HG02798 (cell line): Measurements from ENCODE around the gene ARSK.
"Not testable (repeated sequence)": the region's sequence is repeated elsewhere in the genome, so short reads cannot be mapped to it uniquely, and the experiment has no call there.

Experiments used
- ATAC-seq: cut with Tn5 transposase; IDR thresholded peaks from one replicate; pipeline ENCODE4 v1.9.1; 2021; ENCODE audit warnings: mild to moderate bottlenecking; ENCODE audit not compliant: unreplicated experiment, poor library complexity

The ARSK gene

DNA sequence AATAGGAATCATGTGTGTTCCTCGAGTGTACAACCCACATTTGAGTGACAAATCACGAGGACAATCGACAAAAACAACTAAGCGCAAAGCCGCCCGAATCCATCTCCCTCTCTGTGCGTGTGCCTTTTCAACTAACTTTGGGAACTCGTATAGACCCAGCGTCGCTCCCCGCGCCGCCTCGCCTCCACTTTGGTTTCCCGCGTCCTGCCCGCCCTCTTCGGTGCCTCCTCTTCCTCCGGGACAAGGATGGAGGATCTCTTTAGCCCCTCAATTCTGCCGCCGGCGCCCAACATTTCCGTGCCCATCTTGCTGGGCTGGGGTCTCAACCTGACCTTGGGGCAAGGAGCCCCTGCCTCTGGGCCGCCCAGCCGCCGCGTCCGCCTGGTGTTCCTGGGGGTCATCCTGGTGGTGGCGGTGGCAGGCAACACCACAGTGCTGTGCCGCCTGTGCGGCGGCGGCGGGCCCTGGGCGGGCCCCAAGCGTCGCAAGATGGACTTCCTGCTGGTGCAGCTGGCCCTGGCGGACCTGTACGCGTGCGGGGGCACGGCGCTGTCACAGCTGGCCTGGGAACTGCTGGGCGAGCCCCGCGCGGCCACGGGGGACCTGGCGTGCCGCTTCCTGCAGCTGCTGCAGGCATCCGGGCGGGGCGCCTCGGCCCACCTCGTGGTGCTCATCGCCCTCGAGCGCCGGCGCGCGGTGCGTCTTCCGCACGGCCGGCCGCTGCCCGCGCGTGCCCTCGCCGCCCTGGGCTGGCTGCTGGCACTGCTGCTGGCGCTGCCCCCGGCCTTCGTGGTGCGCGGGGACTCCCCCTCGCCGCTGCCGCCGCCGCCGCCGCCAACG is 65.3 kb downstream of the ARSK start, which contains the start of gene GPR150:
GPR150 (plus strand) TSS at position 58 of the 840 bp plus-strand sequence; CDS start at position 247, 189 bp downstream.
- ATAC-seq: peak; percentile 71

DNA sequence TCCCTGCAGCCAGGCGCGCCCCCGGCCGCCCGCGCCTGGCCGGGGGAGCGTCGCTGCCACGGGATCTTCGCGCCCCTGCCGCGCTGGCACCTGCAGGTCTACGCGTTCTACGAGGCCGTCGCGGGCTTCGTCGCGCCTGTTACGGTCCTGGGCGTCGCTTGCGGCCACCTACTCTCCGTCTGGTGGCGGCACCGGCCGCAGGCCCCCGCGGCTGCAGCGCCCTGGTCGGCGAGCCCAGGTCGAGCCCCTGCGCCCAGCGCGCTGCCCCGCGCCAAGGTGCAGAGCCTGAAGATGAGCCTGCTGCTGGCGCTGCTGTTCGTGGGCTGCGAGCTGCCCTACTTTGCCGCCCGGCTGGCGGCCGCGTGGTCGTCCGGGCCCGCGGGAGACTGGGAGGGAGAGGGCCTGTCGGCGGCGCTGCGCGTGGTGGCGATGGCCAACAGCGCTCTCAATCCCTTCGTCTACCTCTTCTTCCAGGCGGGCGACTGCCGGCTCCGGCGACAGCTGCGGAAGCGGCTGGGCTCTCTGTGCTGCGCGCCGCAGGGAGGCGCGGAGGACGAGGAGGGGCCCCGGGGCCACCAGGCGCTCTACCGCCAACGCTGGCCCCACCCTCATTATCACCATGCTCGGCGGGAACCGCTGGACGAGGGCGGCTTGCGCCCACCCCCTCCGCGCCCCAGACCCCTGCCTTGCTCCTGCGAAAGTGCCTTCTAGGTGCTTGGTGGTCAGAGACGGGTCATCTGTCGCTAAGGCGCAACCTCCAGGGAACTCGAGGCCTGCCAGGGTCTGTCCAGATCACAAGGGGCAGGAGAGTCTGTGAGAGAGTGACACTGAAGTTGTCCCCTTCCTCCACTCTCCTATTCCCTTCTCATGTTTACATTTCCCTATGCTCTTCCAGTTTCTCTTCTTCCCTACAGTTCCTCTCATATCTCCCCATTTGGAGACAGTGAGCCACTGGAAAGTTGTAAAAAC is 66.3 kb downstream of the ARSK start:
- peak; percentile 52 for ATAC-seq

DNA sequence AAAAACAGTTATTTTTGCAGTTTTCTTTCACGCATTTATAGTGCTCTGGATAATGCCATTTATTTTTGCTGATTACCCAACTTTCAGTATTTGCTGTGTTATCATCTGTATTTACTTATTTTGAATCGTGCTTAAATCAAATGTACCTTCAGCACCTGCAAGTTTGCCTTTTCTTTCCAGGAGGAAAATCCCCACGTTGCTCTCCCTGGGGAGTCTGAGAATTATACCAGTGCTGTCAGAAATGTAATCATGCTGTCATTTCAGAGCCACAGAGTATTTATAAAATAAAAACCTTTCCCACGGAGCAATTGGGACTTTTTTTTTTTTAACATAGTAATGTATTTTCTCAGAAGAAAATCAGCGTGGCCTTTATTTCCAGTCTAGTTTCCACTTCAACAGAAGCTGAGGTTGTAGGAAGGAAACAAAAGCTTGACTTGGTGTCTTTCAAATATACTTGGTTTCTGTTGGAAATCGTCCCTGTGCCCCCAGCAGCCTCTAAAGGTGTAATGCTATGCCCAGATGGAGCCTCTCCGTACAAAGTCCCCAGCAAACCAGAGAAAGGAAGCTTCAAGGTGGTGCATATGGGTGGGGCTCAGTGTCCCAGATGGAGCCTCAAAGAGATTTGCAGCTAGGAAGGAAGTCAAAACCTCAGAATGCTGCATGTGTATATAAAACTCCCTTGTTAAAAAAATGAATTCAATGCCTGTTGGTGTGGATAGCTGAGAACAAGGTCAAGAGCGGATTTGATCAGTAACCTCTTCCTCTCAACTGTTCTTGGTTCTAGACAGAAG is 67.1 kb downstream of the ARSK start:
- no peak for ATAC-seq

DNA sequence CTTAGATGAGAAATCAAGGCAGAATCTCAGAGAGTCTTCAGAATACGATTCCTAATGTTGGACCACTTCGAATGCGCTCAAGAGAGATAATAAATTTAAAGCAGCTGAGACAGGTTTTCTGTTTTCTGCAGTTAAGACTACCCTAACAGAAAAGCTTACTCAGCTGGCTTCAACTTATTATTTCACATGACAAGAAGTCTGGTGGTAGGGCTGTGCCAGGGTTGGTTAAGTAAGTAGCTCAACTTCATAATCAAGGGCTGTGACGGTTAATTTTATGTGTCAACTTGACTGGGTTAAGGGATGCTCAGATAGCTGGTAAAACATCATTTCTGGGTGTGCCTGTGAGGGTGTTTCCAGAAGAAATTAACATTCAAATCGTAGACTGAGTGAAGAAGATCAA is 68.8 kb downstream of the ARSK start:
- no peak for ATAC-seq

DNA sequence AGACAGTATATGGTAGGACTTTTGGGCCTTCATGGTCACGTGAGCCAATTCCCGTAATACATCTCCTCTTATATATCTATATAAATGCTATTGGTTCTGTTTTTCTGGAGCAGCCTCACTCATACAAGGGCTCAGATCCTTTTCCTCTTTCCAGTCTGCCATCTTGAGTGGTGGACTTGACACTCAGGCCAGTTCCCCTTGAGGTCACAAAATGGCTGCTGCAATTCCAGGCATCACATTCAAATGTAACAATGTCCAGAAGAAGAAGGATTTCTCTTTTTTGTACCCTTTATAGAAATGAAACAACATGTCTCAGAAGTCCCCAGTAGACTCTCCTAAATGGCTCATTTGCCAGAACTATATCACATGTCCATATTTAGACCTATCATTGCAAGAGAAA is 69.5 kb downstream of the ARSK start:
- no peak for ATAC-seq

DNA sequence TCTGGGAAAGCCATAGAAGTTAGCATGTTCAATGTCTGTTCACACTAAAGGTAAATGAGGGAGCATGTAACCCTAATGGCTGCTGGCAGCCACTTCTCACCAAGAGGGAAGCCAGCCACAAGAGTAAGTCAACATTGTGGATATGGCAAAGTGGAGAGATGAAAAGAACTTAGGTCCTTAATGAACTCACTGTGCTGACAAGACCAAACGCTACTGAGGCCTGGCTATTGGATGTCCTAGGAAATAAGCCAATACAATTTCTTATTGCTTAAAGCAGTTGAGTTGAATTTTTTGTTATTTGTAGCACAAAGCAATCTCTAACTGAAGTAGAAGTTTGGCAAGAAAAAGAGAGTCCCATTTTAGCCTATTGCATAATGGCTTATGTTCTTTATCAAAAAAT is 71.8 kb downstream of the ARSK start:
- no peak for ATAC-seq

DNA sequence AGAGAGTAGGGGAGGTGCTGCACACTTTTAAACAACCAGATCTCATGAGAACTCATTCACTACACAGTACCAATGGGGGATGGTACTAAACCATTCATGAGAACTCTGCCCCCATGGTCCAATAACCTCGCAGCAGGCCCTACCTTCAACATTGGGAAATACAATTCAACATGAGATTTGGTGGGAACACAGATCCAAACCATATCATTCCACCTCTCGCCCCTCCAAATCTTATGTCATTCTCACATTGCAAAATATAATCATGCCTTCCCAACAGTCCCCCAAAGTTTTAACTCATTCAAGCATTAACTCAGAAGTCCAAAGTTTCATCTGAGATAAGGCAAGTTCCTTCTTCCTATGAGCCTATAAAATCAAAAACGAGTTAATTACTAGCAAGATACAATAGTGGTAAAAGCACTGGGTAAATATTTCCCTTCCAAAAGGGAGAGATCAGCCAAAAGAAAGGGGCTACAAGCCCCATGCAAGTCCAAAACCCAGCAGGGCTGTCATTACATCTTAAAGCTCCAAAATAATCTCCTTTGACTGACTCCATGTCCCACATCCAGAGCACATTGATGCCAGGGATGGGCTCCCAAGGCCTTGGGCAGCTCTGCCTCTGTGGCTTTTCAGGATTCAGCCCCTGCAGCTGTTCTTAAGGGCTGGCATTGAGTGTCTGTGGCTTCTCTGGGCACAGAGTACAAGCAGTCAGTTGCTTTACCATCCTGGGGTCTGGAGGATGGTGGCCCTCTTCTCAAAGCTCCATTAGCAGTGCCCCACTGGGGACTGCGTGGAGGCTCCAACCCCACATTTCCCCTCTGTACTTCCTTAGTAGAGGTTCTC is 73.3 kb downstream of the ARSK start:
- ATAC-seq: no peak

DNA sequence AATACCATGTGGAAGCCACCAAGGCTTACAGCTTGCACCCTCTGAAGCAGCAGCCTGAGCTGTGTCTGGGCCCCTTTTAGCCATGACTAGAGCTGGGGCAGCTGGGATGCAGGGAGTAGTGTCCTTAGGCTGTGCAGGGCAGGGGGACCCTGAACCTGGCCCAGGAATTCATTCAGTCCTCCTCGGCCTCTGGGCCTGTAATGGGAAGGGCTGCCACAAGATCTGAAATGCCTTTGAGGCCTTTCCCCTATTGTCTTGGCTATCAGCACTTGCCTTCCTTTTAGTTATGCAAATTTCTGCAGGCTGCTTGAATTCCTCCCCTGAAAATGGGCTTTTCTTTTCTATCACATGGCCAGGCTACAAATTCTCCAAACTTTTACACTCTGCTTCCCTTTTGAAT is 74.0 kb downstream of the ARSK start:
- ATAC-seq: no peak

DNA sequence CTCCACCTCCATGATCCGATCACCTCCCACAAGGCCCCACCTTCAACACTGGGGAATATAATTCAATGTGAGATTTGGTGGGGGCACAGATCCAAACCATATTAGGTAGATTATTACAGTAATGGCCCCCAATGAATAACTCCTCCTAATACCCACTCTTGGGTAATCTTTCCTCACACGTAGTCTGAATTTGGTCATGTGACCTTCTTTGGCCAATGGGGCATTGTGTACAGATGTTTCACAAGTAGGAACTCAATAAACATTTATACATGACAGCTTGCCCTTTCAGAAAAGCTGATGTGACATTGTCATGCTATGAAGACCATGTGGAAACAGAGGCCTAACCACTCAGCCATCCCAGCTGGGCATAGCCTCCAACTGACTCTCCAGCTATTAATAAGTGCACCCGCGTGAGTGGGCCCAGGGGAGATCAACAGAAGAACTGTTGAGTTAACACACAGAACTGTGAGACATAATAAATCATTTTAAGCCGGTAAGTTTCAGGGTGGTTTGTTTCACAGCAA is 75.6 kb downstream of the ARSK start:
- no peak for ATAC-seq

DNA sequence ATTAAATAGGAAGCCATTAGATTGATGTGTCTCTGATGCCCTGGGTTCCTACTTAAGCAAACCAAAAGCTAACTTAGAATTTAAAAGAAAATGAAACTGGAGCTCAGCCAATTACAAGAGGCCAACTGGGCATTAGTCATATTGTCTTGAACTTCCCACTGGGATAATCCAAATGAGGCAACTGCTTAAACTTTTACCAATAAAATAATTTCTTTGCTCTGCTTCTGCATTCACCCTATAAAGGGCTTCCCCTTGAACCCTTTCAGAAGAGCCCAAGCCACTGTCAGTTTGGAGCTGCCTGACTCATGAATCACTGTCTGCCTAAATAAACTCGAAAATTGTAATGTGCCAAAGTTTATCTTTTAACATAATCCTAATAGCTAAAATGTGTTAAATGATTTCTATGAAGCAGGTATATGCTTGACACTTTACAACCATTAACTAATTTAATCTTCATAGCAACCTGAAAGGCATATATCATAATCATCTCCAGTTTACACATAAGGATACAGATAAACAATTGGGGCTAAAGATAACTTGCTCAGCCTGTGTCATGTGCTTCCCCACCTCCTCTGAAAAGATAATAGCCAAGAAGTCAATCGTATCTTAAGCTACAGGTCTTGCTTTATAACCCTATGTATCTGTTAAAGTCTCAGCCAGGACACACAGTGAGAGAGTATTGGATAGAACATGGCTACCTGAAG is 76.5 kb downstream of the ARSK start:
- ATAC-seq: peak; percentile 3

DNA sequence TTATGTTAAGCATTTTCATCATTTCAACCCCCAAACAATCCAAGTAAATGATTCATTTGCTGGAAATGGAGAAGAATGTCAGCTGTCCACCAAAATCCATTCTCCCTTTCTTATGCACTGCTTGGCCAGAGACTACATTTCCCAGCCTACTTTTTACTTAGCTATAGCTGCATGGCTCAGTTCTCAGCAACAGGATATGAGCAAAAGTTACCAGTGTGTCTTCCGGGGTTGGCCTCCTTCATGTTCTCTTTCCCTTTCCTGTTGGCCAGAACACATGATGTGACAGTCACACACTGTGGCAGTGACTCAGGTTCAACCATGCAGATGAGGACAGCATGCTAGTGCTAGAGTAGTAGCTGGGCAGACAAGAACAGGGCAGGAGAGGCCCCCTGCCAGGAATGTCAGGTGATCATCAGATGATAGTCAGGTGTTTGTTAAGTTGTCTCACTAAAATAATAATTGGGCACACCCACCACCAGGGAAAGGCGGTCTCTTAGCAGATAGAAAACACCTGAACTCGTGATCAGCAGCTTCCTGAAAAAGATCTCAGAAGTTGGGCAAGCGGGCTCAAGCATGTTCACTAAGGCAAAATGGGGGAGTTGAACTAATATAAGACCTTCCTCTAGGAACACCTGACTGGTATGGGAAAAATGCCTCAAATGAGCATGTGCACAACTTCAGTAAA is 77.2 kb downstream of the ARSK start:
- peak; percentile 79 for ATAC-seq

DNA sequence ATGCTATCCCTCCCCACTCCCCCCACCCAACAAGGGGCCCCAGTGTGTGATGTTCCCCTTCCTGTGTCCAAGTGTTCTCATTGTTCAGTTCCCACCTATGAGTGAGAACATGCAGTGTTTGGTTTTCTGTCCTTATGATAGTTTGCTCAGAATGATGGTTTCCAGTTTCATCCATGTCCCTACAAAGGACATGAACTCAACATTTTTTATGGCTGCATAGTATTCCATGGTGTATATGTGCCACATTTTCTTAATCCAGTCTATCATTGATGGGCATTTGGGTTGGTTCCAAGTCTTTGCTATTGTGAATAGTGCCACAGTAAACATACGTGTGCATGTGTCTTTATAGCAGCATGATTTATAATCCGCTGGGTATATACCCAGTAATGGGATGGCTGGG is 78.0 kb downstream of the ARSK start:
- not testable (repeated sequence) for ATAC-seq

DNA sequence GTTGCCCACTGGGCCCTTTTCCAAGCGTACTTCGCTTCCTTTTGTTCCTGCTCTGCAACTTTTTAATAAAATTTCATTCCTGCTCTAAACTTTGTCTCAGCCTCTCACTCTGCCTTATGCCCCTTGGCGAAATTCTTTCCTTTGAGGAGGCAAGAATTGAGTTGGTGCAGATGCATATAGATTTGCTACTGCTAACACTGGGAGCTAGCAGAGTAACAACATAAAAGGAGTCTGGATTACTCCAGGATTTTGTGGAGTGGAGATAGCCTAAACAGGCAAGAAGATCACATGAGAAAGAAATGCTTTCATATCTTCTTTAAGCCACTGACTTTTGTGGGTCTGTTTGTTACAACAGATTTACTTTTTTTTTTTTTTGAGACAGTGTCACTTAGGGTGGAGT is 78.8 kb downstream of the ARSK start:
- ATAC-seq: no peak

DNA sequence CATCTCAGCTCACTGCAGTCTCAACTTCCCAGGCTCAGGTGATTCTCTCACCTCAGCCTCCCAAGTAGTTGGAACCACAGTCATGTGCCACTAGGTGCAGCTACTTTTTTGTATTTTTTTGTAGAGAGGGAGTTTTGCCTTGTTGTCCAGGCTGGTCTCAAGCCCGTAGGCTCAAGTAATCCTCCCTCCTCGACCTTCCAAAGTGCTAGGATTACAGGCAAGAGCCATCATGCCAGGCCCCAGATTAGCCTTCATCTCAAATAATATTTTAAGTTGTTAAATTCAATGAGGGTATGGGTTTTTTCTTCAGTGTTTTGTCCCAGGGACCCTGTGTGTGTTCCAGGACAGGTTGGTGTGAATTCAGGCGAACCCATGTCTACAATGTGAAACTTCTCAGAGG is 79.2 kb downstream of the ARSK start:
- ATAC-seq: no peak

DNA sequence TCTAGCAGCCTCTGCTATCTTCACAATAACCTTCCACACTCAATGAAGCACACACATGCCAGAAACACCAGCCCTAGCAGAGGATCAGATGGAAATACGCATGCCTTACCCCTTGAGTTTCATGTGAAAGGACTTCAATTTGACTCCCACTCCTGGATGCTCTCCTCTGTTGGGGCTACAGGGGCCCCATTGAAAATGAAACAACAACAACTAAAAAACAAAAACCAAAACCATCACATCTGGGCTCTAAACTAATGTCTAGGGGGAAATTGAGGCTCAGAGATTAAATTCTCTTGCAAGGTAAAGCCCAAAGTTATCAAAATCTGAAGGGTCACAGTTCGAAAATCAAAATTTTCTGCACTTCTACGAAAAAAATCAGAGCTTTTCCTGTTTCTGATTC is 83.7 kb downstream of the ARSK start:
- ATAC-seq: peak; percentile 51

DNA sequence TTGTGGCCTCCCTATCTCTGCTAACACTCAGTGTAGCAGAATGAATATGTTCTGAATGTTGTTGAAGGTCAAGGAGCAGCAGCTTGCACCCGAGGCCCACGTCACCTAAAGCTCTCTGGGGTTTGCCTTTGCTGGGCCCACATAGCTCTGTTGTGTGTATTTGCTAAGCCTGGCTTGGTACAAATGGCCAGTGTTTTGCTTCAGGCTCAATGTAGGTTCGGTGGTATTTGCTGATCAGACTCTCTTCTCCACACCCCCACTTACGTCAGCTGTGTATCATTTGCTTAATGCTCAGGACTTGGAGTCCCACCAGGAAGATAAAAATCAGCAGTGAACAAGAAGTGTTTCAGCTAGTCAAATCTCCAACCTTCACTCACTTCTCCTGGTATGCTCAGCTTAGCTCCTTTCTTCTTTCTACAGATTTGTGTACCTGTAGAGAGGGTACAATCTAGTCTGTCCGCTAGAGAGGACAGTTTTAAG is 86.9 kb downstream of the ARSK start:
- ATAC-seq: no peak

DNA sequence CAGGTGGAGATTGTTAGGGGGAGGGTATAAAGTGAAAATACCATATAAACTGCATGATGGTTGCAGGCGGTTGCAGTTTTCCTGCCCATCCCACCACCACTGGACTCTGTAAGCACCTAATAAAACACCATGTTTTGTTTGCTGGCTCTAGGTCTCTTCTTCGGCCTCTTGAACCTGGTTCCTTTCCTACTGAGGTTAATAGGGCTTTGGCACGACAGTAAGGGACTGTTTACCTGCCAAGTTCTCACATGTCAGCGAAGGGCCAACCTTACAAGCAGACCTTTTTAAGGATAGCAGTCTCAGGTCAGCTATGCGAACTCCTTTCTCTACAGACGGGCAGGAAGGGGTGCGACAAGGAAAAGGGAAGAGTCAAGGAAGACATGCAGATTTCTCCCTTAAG is 88.3 kb downstream of the ARSK start:
- no peak for ATAC-seq
